Measurements from ENCODE around the gene BAG1.
A peak's percentile ranks its signal among the peaks of the same experiment; 100 is the strongest.

BAG1 gene

DNA sequence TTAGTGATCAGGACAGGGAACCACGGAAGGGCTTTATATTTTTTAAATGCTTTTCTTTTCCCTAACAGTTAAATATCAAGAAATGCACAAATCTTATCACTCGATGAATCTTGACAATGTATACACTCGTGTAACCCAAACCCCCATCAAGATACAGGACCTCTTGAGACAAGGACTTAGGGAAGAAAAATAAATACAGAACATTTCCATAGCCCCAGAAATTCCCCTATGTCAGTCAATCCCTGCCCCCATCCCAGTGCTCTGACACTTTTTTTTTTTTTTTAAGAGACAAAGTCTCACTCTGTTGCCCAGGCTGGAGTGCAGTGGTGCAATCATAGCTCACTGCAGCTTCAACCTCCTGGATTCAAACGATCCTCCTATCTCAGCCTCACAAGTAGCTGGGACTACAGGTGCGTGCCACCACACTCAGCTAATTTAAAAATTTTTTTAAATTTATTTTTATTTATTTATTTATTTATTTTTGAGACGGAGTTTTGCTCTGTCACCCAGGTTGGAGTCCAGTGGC is 21.8 kb downstream of the BAG1 start:
- DNase-seq (ENCODE audit: low read depth in 2 of 2) = no peak

DNA sequence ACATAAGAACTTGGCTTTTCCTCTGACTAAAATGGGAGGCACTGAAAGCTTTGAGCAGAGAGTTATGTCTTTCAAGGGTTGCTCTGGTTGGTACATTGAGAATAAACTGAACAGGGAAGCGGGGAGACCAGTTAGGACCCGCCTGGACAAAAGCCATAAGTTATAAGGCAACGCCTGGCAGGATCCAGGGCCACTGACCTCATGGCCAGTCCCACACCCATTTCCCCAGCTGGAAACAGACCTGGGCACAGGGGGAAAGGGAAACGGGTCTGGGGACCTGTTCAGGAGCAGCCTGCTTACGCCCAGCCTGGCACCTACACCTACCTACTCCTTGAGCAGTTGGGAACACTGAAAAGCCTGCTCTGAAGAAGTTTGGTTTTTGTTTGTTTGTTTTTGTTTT is 23.2 kb downstream of the BAG1 start:
- no peak for DNase-seq (ENCODE audit: low read depth in 2 of 2)

DNA sequence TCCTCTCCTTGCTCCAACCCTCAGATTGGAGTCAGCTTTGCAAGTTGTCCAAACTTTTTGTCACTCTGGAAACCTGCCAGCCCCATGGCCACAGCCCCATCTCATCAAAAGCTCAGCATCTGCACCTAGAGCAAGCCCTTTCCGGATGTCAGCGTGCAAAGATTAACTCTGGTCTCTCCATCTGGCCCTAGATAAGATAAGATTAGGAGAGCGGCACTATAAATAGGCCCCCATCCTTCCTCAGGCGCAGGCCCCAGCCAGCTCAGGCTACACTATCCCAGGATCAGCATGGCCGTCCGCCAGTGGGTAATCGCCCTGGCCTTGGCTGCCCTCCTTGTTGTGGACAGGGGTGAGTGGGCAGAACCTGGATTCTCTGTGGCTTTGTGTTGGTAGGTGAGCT is 24.6 kb downstream of the BAG1 start, which contains the start of gene SPINK4:
Gene SPINK4, plus strand, starts transcription at position 247 of the 400 bp plus-strand sequence. Its CDS starts 42 bp downstream, at position 289.
- DNase-seq (ENCODE audit: low read depth in 2 of 2) = no peak

DNA sequence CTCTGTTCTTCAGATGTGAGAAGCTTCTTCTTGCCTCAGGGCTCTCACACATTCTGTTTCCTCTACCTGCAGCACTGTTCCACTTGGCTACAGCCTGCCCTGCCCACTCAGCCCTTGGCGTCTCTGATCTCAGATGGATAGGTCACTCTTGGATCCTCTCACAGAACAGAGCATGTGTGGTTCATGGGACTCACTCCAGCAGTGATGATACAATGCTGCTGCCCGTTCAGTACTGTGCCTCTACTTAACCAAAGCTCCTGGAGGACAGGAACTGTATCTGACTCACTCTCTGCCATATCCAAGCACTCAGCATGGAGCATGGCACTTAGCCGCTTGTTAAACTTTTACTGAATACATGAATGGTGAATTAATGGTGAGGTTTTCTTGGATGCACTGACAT is 27.9 kb downstream of the BAG1 start:
- DNase-seq (ENCODE audit: low read depth in 2 of 2) = no peak

DNA sequence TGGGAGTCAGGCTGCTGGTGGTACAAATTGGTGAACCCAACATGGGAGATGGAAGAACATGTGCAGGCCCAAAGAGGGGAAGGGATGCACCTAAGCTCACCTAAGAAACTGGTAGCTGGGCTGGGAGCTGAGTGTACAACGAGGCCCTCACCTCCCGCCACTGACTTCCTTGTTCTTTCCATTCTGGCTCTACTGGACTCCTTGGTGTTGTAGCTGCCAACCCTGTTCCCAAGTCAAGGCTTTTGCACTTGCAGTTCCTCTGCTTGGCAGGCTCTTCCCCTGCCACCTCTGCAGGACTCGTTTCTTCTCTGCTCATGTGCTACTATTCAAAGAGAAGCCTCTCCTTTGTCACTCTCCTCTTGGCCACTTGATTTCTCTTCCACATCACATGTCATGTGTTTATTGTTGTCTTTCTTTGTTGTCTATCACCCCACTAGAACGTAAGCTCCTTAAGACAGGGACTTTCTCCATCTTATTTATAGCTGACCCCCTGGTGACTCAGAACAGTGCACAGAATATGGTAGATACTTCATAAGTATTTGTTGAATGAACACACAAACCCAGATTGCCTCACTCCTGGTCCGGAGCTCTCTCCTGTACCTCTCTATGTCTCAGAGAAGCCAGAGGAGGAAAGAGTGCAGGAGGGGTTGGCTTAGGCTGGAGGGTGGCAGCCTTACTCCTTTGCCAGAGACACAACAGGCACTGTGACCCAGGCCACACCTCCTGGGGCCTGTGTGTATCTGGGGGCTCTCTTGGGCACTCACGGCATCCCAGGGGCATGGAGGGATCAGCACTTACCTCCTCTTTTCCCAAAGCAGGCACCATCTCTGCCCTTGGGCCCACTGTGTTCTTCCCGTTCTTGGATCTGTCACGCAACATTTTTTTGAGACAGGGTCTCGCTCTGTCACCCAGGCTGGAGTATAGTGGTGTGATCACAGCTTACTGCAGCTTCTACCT is 29.7 kb downstream of the BAG1 start:
- DNase-seq (ENCODE audit: low read depth in 2 of 2) = no peak

DNA sequence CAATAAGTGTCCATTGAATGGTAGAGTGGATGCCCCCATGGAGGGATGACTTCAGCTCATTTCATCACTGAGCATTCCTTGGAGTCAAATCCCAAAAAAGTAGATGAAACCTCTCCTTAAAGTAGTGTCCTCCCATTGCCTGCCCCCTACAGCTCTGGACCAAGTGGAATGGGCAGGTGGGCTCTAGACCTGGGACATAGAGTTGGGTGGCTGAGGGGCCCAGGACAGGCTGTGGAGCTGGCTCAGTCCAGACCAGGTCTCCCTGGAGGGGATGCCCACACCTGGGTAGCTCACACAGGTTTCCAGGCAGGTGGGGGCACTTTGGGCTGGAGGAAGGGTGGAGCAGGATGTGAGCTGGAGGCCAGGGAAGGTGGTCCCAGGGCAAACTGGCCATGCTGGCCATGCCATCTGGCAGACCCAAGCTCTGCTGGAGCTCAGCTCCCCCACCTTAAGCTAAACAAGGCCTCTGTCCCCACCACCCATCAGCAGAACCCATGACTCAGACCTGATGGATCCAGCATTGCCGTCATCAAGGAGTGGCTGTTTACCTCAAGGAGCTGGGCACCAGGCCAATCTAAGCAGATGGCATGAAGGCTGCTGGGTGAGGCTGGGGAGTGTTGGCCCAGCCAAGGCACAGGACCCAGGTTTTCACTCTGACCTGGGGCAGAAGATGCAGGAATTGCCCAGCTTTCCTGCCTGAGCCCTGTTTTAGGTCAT is 30.7 kb downstream of the BAG1 start:
- DNase-seq (ENCODE audit: low read depth in 2 of 2) = no peak

DNA sequence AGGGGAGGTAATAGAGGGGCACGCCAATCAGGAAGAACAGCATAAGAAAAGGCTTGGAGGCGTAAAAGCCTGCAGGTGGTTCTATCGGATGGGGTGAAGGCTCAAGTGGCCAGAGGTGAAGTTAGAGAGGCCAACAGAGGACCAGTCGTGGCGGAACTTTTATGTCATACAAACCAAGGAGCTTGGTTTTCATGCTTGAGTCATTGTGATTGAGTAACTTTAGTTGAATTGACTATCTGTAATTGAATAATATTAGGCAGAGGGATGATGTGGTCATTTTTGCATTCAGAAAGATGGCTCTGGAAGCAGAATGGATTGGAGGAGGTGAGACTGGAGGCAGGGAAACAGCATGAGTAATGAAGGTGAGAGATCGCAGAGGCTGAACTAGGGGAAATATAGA is 31.7 kb downstream of the BAG1 start:
- DNase-seq (ENCODE audit: low read depth in 2 of 2) = no peak

DNA sequence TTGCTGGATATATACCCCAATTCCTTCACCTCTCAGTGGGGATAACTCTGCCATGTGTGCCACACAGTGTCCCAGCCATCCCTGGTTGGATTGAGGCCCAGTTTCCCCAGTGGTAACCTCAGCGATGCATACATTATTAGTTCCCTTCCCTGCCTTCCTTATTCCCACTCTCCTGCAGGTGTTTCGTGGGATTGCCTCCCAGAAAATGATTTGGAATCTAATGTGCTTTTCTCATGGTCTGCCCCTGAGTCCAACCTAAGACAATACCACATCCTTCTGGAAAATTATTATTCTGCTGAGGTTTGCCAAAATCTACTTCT is 32.9 kb downstream of the BAG1 start:
- DNase-seq (ENCODE audit: low read depth in 2 of 2) = no peak

DNA sequence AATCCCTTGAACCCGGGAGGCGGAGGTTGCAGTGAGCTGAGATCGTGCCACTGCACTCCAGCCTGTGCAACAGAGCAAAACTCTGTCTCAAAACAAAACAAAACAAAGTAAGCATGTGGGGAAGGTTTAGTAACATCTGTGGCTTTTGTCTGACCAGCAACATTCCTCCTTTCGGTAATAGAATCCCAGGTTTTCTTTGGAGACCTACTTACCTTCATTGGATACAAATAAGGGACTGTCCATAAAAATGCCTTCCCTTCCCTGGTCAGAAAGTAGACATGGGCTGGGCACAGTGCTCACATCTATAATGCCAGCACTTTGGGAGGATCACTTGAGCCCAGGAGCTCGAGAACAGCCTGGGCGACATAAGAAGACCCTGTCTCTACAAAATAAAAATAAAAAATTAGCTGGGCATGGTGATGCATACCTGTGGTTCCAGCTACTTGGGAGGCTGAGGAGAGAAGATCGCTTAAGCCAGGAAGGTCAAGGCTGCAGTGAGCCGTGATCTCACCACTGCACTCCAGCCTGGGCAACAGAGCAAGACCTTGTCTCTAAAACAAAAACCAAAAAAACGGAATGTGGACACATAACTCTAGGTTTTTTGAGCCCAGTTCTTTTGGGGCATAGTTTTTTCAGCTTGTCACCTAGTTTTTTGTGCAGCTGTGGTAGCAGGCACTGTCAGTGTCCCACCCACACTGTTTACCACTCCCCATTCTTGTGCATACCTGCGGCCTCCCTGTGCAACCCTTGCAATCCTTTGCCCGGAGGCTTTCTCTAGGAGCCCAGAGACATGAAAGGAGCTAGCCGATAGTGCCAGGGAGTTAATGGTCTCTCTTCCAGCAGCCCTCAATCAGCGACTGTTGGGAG is 33.5 kb downstream of the BAG1 start:
- DNase-seq (ENCODE audit: low read depth in 2 of 2) = no peak

DNA sequence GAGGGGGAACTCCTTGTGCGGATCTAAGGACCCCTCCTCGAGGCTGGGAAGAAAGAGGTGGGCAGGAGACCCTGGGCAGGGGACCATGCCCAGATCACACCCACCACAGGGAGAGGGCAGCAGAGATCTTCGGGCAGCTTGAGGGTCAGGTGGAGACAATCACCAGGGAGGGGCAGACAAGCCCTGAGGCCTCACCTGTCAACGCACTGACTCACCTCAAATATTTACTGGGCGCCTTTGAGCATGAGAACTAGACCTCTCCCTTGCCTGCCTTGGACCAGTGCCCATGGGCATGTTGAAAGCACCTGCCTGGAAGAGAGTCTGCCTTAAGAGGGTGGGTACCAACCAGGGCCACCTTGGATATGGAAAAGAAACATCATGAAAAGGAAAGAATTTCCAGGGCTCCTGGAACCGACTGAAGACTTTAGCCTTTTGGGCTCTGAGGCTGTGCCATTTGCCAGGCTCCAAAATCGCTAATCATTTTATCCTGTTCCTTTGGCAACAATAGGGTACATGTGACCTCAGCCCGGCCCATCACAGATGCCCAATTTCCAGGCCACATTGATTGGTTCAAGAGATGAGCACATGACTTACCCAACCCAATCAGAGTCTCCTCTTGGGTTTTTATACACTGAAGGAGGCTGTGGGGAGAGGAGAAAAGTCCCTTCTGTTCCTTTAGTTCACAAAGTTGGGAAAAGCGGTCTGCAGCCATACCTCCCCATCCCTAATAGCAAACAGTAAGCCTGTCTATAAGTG is 35.0 kb downstream of the BAG1 start:
- no peak for DNase-seq (ENCODE audit: low read depth in 2 of 2)

DNA sequence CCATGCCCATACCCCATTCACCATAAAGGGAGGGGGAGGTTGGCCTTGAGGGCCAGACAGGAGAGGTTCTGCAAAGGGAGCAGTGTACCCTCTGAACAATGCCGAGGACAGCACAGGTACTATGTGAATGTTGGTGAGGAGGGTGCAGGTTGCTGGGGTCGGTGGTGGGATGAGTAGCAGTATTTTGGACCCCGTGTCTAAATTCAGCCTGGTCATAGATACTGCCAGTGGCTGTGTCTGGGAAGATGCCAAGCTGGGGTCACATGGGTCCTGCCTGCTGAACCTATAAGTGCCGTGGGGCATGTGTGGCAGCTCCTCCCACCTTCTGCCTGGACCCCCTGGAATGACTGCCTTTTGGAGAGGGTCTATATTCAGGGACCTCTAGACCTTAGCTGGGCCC is 35.9 kb downstream of the BAG1 start:
- no peak for DNase-seq (ENCODE audit: low read depth in 2 of 2)

DNA sequence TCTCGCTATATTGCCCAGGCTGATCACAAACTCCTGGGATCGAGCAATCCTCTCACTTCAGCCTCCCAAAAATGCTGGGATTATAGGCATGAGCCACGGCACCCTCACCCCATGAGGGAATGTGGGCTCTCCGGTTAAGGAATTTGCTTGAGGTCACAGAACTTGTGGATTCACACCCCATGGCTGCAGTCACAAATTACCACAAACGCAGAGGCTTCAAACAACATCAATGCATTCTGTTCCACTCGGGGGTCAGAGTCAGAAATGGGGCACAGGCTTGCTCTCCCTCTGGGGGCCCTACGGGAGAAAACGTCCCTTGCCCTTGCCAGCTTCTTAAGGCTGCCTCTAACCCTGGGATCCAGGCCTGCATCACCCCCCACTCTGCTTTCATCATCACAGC is 36.8 kb downstream of the BAG1 start:
- DNase-seq (ENCODE audit: low read depth in 2 of 2) = no peak

DNA sequence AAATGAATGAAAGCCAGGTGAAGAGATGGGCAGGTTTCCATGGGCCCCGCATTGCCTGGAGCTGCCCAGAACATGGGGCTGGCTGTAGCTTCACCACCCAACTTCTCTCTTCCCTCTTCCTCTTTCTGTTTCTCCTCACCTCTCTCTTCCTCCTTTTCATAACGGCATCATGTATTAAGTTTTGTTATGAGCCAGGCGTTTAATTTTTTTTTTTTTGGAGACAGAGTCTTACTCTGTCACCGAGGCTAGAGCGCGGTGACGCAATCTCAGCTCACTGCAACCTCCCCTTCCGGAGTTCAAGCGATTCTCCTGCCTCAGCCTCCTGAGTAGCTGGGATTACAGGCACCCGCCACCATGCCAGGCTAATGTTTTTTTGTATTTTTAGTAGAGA is 37.5 kb downstream of the BAG1 start:
- no peak for DNase-seq (ENCODE audit: low read depth in 2 of 2)

DNA sequence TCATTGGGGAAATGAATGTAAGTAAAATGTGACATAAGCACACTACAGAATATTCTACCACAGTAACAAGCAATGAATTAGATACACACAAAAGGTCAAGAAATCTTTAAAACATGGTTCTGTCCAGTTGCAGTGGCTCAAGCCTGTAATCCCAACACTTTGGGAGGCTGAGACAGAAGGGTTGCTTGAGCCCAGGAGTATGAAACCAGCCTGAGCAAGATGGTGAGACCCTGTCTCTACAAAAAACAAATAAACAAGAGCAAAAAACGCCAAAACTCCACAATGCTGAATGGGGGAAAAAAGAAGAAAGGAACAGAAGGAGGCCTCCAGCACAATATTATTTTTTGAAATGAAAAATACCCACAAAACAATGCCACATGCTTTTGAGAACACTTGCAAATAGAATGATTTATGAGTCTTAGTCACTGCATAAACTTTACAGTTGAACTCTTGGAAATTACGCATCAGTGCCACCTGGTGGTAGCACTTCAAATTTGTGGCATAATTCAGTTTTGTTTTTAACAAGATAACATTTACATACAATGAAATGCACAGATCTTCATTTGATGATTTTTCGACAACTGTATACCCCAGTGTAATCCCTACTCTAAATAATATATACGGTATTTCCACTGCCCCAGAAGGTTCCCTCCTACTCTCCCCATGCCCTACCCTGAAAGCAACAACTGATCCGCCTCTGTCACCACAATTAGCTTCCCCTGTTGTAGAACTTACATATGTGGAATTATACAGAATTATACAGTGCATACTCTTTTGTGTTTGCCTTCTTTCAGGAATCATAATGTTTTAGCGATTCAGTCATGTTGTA is 39.0 kb downstream of the BAG1 start:
- peak; percentile 49 to 60 for DNase-seq (ENCODE audit: low read depth in 2 of 2)

DNA sequence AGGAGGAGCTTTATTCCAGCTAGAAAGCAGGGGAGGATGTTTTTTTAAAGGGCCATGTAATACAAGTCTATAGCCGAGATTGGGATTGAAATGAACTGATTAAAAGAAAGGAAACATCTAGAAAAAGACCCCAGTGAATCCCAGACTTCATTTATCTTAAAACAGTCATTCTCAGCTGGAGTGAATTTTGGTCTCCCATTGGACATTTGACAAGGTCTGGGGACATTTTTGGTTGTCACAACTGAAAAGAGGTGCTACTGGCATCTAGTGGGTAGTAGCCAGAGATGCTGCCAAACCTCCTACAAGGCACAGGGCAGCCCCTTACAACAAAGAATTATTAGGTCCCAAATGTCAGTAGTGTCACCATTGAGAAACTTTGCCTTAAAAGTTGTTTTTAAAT is 40.8 kb downstream of the BAG1 start:
- no peak for DNase-seq (ENCODE audit: low read depth in 2 of 2)

DNA sequence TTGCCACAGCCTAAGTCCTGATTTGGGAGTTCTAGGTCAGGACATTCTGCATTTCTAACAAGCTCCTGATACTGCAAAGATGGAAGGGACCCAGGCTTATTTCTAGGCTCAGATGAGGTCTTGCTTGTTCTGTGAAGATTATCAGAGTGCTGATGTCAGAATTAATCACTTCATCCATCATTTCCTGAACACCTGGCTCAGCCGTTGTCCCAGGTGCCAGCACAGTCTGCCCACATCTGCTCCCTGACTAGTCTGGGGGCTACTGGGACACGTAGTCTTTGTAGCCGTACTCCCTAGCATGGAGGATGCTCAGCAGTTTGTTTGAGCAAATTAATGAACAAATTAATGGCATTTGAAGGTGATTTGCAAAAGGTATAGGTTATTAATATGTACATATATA is 42.5 kb downstream of the BAG1 start:
- DNase-seq (ENCODE audit: low read depth in 2 of 2) = no peak

DNA sequence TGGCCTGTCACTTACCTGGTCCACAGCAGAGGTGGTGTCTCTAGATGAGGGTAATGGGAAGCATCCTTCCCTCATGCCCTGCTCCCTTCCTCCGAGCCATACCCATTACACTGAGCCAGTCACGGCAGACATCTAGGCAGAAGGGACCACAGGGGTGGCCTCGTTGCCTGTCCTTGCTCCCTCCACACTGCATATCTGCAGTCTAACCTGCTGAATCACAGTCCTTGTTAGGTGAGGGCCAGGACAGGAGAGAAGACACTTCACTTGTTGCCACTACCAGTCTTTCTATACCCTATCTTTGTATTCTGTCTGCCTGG is 43.0 kb downstream of the BAG1 start:
- no peak for DNase-seq (ENCODE audit: low read depth in 2 of 2)

DNA sequence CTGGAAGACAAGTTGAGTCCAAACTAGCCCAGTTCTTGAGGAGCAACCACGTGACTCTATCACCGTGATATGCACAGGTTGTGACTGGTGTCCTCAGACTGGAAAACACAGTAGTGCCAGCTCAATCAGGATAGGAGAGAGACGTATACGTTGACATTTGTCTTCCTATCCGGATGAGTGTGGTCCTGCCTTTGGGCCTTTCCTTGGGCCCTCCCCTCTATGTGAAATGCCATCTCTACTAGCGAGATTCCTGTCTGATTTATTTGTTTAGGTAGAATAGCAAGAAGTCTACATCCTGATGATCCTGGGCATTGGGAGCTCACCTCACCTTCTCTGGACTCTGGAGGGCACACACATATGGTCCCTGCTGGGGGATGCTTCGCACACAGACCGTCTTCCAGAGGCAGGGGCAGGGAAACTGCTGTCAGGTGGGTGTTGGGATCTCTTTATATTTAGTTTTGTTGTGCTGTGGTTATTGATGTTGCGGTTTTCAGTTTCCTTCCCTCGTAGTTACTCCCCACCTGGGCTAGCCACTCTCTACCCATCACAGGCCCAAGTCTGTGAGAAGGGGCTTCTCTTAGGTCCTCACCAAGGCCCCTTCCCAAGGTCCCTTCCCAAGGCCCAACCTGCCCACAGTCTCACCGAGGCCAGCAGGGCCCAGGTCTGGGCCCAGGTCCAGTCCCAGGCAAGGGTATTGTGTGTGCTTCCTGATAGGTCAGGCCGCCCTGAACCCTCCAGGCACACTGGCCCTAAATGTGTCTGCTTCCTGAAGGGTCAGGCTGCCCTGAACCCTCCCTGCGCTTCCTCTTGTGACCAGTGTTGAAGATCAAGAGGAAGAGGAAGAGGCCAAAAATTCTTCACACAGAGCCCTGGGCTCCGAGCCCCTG is 43.6 kb downstream of the BAG1 start:
- DNase-seq (ENCODE audit: low read depth in 2 of 2) = no peak

DNA sequence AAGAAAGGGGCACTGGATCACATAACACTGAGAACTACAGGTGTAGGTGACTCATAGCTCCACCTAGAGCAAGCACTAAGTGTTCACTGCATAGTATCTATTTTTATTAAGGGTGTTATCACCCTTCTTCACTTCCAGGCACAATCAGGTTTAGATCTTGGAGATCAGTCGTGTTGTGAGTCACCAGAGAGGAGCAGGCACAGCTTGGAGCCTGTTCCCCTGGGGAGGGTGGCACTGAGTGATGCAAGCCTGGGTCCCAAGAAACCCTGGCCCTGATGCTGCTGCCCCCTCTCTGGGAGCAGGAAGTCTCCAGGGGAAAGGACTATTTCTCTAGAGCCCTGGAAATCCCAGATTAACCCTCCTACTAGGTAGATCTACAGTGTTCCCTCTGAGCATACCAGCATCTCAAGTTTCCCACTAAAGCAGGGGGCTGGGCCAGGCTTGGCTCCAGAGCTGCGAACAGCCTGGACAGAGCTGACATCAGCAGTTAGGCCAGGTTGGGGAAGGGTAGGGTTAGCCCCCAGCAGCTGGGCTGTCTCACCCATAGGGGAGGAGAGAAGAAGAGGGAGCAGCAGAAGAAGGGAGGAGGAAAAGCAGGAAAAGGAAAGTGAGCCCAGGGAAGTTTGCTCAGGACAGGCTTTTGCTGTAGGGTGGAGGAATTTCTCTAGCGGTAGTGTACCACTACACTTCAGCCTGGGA is 52.7 kb downstream of the BAG1 start:
- DNase-seq (ENCODE audit: low read depth in 2 of 2) = no peak

Measured in stimulated activated CD8-positive, alpha-beta memory T cell treated with anti-CD3 and anti-CD28 coated beads, Interleukin-7, amount 100 ng/mL, for 1 hour (primary cell).